Measurements from ENCODE around the gene RFPL4A. TPM values are rescaled to one million over a fixed set of nuclear protein-coding genes. Genes with fewer than 3 reads are reported as not detected.

RFPL4A gene
- total and polyA plus RNA-seq, 10 of the 15 experiments (the other 5 are each of a cell fraction or from before 2014, with no cell fraction given), result 0.18 TPM; not detected in 9

DNA sequence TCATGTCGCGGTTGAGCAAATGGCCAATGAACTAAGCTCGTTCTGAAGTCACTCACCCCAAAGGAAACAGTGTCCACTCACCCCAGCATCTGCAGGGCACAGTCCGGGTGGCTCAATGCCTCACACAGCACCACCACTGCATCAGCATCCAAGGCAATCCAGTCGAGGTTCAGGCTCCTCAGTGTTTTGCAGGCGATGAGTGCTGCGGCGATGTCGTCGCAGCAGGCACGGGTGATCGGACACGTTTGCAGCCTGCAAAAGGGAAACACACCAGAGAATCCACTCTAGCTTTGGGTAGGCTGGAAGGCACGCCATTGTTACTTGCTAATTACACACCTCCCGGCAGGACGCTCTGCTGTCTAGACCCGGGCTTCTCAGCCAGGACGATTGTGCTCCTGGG, 47.2 kb upstream of the RFPL4A start (continued):
- TF ChIP-seq ZBTB40 (IDR thresholded peaks at IDR 0.05; ENCODE audit: borderline replicate concordance) (no peak), HCFC1 (IDR thresholded peaks at IDR 0.05; ENCODE audit: low read length) (no peak), GABPA (IDR thresholded peaks at IDR 0.05; ENCODE audit: low read depth) (no peak), MYC (IDR thresholded peaks at IDR 0.05; ENCODE audit: insufficient read depth, insufficient read length, insufficient replicate concordance, low read length, severe bottlenecking) (no peak), NR2C1 (IDR thresholded peaks at IDR 0.05) (no peak), MXI1 (IDR thresholded peaks at IDR 0.05; ENCODE audit: low read depth, low read length) (no peak), KDM1A (IDR thresholded peaks at IDR 0.05; ENCODE audit: borderline replicate concordance) (no peak), CHD2 (IDR thresholded peaks at IDR 0.05; ENCODE audit: borderline replicate concordance, low read depth, low read length) (no peak), PKNOX1 (IDR thresholded peaks at IDR 0.05) (no peak), ATF7 (IDR thresholded peaks at IDR 0.05; ENCODE audit: low read depth) (no peak), POU2F2 (IDR thresholded peaks at IDR 0.05; ENCODE audit: borderline replicate concordance, low read depth, low read length) (no peak)
- TF ChIP-seq, protein P1, sequence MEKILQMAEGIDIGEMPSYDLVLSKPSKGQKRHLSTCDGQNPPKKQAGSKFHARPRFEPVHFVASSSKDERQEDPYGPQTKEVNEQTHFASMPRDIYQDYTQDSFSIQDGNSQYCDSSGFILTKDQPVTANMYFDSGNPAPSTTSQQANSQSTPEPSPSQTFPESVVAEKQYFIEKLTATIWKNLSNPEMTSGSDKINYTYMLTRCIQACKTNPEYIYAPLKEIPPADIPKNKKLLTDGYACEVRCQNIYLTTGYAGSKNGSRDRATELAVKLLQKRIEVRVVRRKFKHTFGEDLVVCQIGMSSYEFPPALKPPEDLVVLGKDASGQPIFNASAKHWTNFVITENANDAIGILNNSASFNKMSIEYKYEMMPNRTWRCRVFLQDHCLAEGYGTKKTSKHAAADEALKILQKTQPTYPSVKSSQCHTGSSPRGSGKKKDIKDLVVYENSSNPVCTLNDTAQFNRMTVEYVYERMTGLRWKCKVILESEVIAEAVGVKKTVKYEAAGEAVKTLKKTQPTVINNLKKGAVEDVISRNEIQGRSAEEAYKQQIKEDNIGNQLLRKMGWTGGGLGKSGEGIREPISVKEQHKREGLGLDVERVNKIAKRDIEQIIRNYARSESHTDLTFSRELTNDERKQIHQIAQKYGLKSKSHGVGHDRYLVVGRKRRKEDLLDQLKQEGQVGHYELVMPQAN (conservative IDR thresholded peaks at IDR 0.05), result no peak
- TF ChIP-seq, protein P2, sequence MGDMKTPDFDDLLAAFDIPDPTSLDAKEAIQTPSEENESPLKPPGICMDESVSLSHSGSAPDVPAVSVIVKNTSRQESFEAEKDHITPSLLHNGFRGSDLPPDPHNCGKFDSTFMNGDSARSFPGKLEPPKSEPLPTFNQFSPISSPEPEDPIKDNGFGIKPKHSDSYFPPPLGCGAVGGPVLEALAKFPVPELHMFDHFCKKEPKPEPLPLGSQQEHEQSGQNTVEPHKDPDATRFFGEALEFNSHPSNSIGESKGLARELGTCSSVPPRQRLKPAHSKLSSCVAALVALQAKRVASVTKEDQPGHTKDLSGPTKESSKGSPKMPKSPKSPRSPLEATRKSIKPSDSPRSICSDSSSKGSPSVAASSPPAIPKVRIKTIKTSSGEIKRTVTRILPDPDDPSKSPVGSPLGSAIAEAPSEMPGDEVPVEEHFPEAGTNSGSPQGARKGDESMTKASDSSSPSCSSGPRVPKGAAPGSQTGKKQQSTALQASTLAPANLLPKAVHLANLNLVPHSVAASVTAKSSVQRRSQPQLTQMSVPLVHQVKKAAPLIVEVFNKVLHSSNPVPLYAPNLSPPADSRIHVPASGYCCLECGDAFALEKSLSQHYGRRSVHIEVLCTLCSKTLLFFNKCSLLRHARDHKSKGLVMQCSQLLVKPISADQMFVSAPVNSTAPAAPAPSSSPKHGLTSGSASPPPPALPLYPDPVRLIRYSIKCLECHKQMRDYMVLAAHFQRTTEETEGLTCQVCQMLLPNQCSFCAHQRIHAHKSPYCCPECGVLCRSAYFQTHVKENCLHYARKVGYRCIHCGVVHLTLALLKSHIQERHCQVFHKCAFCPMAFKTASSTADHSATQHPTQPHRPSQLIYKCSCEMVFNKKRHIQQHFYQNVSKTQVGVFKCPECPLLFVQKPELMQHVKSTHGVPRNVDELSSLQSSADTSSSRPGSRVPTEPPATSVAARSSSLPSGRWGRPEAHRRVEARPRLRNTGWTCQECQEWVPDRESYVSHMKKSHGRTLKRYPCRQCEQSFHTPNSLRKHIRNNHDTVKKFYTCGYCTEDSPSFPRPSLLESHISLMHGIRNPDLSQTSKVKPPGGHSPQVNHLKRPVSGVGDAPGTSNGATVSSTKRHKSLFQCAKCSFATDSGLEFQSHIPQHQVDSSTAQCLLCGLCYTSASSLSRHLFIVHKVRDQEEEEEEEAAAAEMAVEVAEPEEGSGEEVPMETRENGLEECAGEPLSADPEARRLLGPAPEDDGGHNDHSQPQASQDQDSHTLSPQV (IDR thresholded peaks at IDR 0.05), result no peak
- TF ChIP-seq, protein P3, sequence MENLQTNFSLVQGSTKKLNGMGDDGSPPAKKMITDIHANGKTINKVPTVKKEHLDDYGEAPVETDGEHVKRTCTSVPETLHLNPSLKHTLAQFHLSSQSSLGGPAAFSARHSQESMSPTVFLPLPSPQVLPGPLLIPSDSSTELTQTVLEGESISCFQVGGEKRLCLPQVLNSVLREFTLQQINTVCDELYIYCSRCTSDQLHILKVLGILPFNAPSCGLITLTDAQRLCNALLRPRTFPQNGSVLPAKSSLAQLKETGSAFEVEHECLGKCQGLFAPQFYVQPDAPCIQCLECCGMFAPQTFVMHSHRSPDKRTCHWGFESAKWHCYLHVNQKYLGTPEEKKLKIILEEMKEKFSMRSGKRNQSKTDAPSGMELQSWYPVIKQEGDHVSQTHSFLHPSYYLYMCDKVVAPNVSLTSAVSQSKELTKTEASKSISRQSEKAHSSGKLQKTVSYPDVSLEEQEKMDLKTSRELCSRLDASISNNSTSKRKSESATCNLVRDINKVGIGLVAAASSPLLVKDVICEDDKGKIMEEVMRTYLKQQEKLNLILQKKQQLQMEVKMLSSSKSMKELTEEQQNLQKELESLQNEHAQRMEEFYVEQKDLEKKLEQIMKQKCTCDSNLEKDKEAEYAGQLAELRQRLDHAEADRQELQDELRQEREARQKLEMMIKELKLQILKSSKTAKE (IDR thresholded peaks at IDR 0.05; ENCODE audit: low read depth, poor library complexity, severe bottlenecking), result no peak

Data from GM12878 (cell line).